HUES48 (cell line): ENCODE measurements around the gene TRIM33.

Experiments used
- H3K27ac ChIP-seq: one replicate; pipeline ENCODE4 v1.7.0; 2013; ENCODE audit warnings: low read depth, low read length, inconsistent platforms
- H3K27me3 ChIP-seq: 2 replicates; pipeline ENCODE4 v1.6.1; 2013; ENCODE audit warnings: mild to moderate bottlenecking, low read length; ENCODE audit not compliant: control insufficient read depth, insufficient read depth
- H3K36me3 ChIP-seq: 2 replicates; pipeline ENCODE4 v1.6.1; 2013; ENCODE audit warnings: low read length; ENCODE audit not compliant: control insufficient read depth, insufficient read depth
- H3K4me1 ChIP-seq: 2 replicates; pipeline ENCODE4 v1.6.1; 2013; ENCODE audit warnings: mild to moderate bottlenecking, low read length; ENCODE audit not compliant: control insufficient read depth, insufficient read depth
- H3K4me3 ChIP-seq: 2 replicates; pipeline ENCODE4 v1.5.1; 2013; ENCODE audit warnings: mild to moderate bottlenecking, low read depth, low read length
- H3K9ac ChIP-seq: 2 replicates; pipeline ENCODE4 v1.6.1; 2013; ENCODE audit warnings: mild to moderate bottlenecking, low read depth, low read length, moderate library complexity
- H3K9me3 ChIP-seq: 2 replicates; pipeline ENCODE4 v1.6.1; 2013; ENCODE audit warnings: low read length; ENCODE audit not compliant: control insufficient read depth, insufficient read depth

Gene TRIM33

GRCh38 chr1:114540821-114541220 is 29.8 kb upstream of the TRIM33 start:
- H3K4me3 ChIP-seq: no peak overlapping the region

GRCh38 chr1:114540272-114540671 is 29.3 kb upstream of the TRIM33 start:
- no peak overlapping the region for H3K4me3 ChIP-seq
- H3K36me3 ChIP-seq: no peaks in the 10 kb centered on the region
- H3K27ac ChIP-seq: no peak overlapping the region
- H3K27me3 ChIP-seq: no peaks in the 10 kb centered on the region
- H3K9ac ChIP-seq: no peak overlapping the region
- H3K4me1 ChIP-seq: no peaks in the 10 kb centered on the region
- H3K9me3 ChIP-seq: no peaks in the 10 kb centered on the region

More at GRCh38 chr1:114540821-114541220, 29.8 kb upstream of the TRIM33 start:
- H3K27me3 ChIP-seq: no peaks in the 10 kb centered on the region
- no peaks in the 10 kb centered on the region for H3K4me1 ChIP-seq
- no peaks in the 10 kb centered on the region for H3K36me3 ChIP-seq
- no peak overlapping the region for H3K9ac ChIP-seq
- H3K9me3 ChIP-seq: no peaks in the 10 kb centered on the region
- no peak overlapping the region for H3K27ac ChIP-seq

- no peaks in the 10 kb centered on the region for H3K4me1 ChIP-seq
- no peaks in the 10 kb centered on the region for H3K36me3 ChIP-seq
- no peak overlapping the region for H3K4me3 ChIP-seq
- H3K27ac ChIP-seq: no peak overlapping the region
- no peaks in the 10 kb centered on the region for H3K9me3 ChIP-seq
- H3K27me3 ChIP-seq: no peaks in the 10 kb centered on the region
- no peak overlapping the region for H3K9ac ChIP-seq
These were observed 25.0 kb upstream of the TRIM33 start for GRCh38 chr1:114536043-114536442.

- Histone ChIP-seq H3K9ac (no peak overlapping the region), H3K36me3 (no peaks in the 10 kb centered on the region), H3K27me3 (no peaks in the 10 kb centered on the region), H3K27ac (no peak overlapping the region), H3K9me3 (no peaks in the 10 kb centered on the region), H3K4me3 (no peak overlapping the region), H3K4me1 (no peaks in the 10 kb centered on the region)
These were observed 24.4 kb upstream of the TRIM33 start for GRCh38 chr1:114535401-114535800.

- Histone ChIP-seq H3K36me3 (no peaks in the 10 kb centered on the region), H3K4me3 (no peak overlapping the region), H3K4me1 (no peaks in the 10 kb centered on the region), H3K9ac (no peak overlapping the region), H3K27me3 (no peaks in the 10 kb centered on the region), H3K9me3 (no peaks in the 10 kb centered on the region), H3K27ac (no peak overlapping the region)
These were observed 20.1 kb upstream of the TRIM33 start for GRCh38 chr1:114531094-114531493.

- H3K4me1 ChIP-seq: no peaks in the 10 kb centered on the region
- no peaks in the 10 kb centered on the region for H3K36me3 ChIP-seq
- H3K27me3 ChIP-seq: no peaks in the 10 kb centered on the region
- no peak overlapping the region for H3K27ac ChIP-seq
- H3K4me3 ChIP-seq: no peak overlapping the region
- H3K9me3 ChIP-seq: no peaks in the 10 kb centered on the region
- H3K9ac ChIP-seq: no peak overlapping the region
These were observed 19.2 kb upstream of the TRIM33 start for GRCh38 chr1:114530224-114530623.

GRCh38 chr1:114524944-114525343 is 13.9 kb upstream of the TRIM33 start:
- H3K9me3 ChIP-seq: no peaks in the 10 kb centered on the region
- no peak overlapping the region for H3K4me3 ChIP-seq
- no peak overlapping the region for H3K9ac ChIP-seq
- H3K27ac ChIP-seq: no peak overlapping the region
- H3K27me3 ChIP-seq: no peaks in the 10 kb centered on the region
- H3K36me3 ChIP-seq: no peaks in the 10 kb centered on the region
- no peaks in the 10 kb centered on the region for H3K4me1 ChIP-seq

- Histone ChIP-seq H3K36me3 (no peaks in the 10 kb centered on the region), H3K9me3 (no peaks in the 10 kb centered on the region), H3K9ac (no peak overlapping the region), H3K27ac (no peak overlapping the region), H3K27me3 (no peaks in the 10 kb centered on the region), H3K4me1 (no peaks in the 10 kb centered on the region), H3K4me3 (no peak overlapping the region)
These were observed 11.2 kb upstream of the TRIM33 start for GRCh38 chr1:114522264-114522575.

GRCh38 chr1:114521396-114522263 is 10.6 kb upstream of the TRIM33 start:
- Histone ChIP-seq H3K4me3 (no peak overlapping the region), H3K4me1 (no peaks in the 10 kb centered on the region), H3K27me3 (no peaks in the 10 kb centered on the region), H3K36me3 (no peaks in the 10 kb centered on the region), H3K9me3 (no peaks in the 10 kb centered on the region), H3K9ac (no peak overlapping the region), H3K27ac (no peak overlapping the region)

GRCh38 chr1:114517348-114517747 is 6.3 kb upstream of the TRIM33 start:
- Histone ChIP-seq H3K4me3 (no peak overlapping the region), H3K36me3 (no peaks in the 10 kb centered on the region), H3K9ac (no peak overlapping the region), H3K27ac (no peak overlapping the region), H3K27me3 (no peaks in the 10 kb centered on the region), H3K4me1 (peaks cover 2% of the 10 kb centered on the region; the same call in 1 of the 2 replicates), H3K9me3 (no peaks in the 10 kb centered on the region)

- H3K9ac ChIP-seq: no peak overlapping the region
- H3K27ac ChIP-seq: no peak overlapping the region
- H3K36me3 ChIP-seq: no peaks in the 10 kb centered on the region
These were observed 1.7 kb upstream of the TRIM33 start for GRCh38 chr1:114512595-114513280.

More at GRCh38 chr1:114512595-114513280, 1.7 kb upstream of the TRIM33 start:
- no peaks in the 10 kb centered on the region for H3K9me3 ChIP-seq
- H3K4me1 ChIP-seq: peaks cover 23% of the 10 kb centered on the region; the same call in 1 of the 2 replicates
- no peak overlapping the region for H3K4me3 ChIP-seq
- no peaks in the 10 kb centered on the region for H3K27me3 ChIP-seq
